Stimulated activated naive CD8-positive, alpha-beta T cell treated with anti-CD3 and anti-CD28 coated beads, Interleukin-15, Interleukin-2, amounts not matched to agents 100 U/mL and 50 U/mL, for 24 hours (primary cell): ENCODE results near the gene VWA5B2.

ENCODE experiments used
- ATAC-seq: fragments of 150-1000 bp; cut with Tn5 transposase; one replicate; pipeline ENCODE4 v1.10.0; 2021
- DNase-seq: peaks from one replicate; pipeline ENCODE4 v3.0.0; 2021

The VWA5B2 gene

GRCh38 chr3:184275961-184276910 is 46.9 kb downstream of the VWA5B2 start, which contains the start of gene ECE2:
TSS of gene ECE2 (plus strand) at chr3:184276022. CDS start at chr3:184276154, 132 bp downstream.
- DNase-seq (no peak), ATAC-seq (no peak)

- no peak for DNase-seq
- ATAC-seq = no peak
Observed at GRCh38 chr3:184277366-184277765, 48.0 kb downstream of the VWA5B2 start.

GRCh38 chr3:184282941-184283340 is 53.6 kb downstream of the VWA5B2 start:
- no peak for DNase-seq
- ATAC-seq = no peak

GRCh38 chr3:184283681-184284080 is 54.3 kb downstream of the VWA5B2 start:
- ATAC-seq = no peak
- DNase-seq = no peak

GRCh38 chr3:184284696-184285095 is 55.3 kb downstream of the VWA5B2 start:
- ATAC-seq (peak; percentile 25), DNase-seq (peak; percentile 27)

GRCh38 chr3:184289426-184289938 is 60.1 kb downstream of the VWA5B2 start:
- peak; percentile 79 for DNase-seq
- ATAC-seq = peak; percentile 65

GRCh38 chr3:184290331-184290730 is 60.9 kb downstream of the VWA5B2 start:
- DNase-seq = no peak
- no peak for ATAC-seq

- no peak for ATAC-seq
- no peak for DNase-seq
Observed at GRCh38 chr3:184291044-184291737, 61.8 kb downstream of the VWA5B2 start.
